ENCODE data around the gene ILRUN. TPM values are rescaled to one million over a fixed set of nuclear protein-coding genes. Genes with fewer than 3 reads are reported as not detected.
"Not testable (repeated sequence)": the region's sequence is repeated elsewhere in the genome, so short reads cannot be mapped to it uniquely, and the experiment has no call there.

ILRUN gene
- total RNA-seq, 1 donor from 2014 or later: 90.3 TPM

DNA sequence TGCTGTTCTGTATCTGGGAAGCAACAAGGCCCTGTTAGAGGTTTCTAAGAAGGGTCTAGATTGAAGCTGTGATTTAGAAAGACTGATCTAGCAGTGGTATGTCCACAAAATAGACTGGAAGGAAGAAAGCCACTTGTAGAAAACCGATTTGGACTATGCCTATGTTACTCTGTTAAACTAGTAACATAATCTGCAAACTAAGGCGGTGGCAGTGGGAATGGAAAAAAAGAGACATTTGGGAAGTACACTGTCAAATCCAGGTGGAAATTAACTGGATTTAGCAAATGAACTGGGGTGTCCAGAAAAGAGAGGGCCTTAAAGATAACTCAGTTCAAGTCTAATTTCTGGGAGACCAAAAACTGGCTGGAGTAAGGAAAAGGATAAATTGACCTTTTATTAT lies 11.6 kb downstream of the ILRUN start:
- Histone ChIP-seq H3K4me1 (peaks cover 21% of the 10 kb centered on the region), H3K4me3 (no peak overlapping the region), H3K27me3 (ENCODE audit: low read depth) (no peaks in the 10 kb centered on the region), H3K27ac (no peak overlapping the region), H3K9me3 (no peaks in the 10 kb centered on the region), H3K36me3 (no peaks in the 10 kb centered on the region)
- no peak for TF ChIP-seq CTCF (IDR thresholded peaks at IDR 0.05)
- intact Hi-C loops (cut with DNase I): no loop called here
- no peak for DNase-seq
- ATAC-seq: no peak

GRCh38 chr6:34684364-34684763 lies 12.2 kb downstream of the ILRUN start:
- no peak overlapping the region for H3K27ac ChIP-seq
- no peaks in the 10 kb centered on the region for H3K9me3 ChIP-seq
- DNase-seq (no peak), ATAC-seq (no peak)
- H3K4me3 ChIP-seq: no peak overlapping the region
- no peaks in the 10 kb centered on the region for H3K36me3 ChIP-seq
- H3K4me1 ChIP-seq: peaks cover 27% of the 10 kb centered on the region
- no peak for TF ChIP-seq CTCF (IDR thresholded peaks at IDR 0.05)
- H3K27me3 ChIP-seq (ENCODE audit: low read depth): no peaks in the 10 kb centered on the region
- intact Hi-C loops (cut with DNase I): no loop called here

DNA sequence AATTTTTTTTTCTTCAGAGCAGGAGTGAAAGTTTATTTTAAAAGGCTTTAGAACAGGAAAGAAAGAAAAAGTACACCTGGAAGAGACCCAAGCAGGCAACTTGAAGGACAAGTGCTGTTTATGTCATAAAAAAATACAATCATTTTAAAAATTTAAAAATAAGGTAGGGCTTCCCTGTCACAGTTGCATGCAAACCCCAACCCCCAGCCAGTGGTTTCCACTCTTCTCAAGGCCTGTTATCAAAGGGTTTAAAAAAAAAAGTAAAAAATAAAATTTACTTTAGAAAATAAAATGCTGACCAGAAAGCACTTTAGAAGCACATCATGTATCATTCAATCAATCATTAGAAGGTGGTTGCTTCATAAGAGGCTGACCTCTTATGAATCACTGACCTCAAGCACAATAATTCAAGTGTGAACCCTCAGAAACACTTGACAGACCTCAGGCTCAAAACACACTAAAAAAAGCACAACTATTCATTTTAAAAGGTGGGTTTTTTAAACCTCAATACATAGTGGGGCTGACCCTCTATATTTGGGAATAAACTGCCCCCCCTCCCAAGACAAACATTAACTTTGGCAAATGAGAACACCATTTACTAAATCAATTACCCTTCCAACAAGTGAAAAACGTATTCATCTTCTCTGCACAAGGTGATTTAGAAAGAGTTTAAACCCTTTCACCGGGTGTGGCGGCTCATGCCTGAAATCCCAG lies 15.6 kb downstream of the ILRUN start:
- H3K4me1 ChIP-seq: peaks cover 30% of the 10 kb centered on the region
- intact Hi-C loops (cut with DNase I): no loop called here
- no peaks in the 10 kb centered on the region for H3K9me3 ChIP-seq
- ATAC-seq: peak; percentile 45 to 88
- H3K27ac ChIP-seq: peak overlapping the region; percentile 46
- H3K27me3 ChIP-seq (ENCODE audit: low read depth): no peaks in the 10 kb centered on the region
- H3K36me3 ChIP-seq: no peaks in the 10 kb centered on the region
- TF ChIP-seq CTCF (IDR thresholded peaks at IDR 0.05): no peak
- no peak for DNase-seq
- no peak overlapping the region for H3K4me3 ChIP-seq

DNA sequence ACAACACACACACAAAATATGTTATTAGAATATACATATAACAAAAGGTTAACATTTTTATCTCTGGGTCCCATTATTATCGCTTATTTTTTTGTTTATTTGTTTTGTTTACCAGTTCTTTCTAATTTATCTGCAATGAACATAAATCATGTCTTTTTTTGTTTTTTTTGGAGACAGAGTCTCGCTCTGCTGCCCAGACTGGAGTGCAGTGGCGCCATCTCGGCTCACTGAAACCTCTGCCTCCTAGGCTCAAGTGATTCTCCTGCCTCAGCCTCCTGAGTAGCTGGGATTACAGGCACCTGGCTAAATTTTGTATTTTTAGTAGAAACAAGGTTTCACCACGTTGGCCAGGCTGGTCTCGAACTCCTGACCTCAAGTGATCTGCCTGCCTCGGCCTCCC lies 16.3 kb downstream of the ILRUN start:
- H3K27ac ChIP-seq: peak overlapping the region; percentile 46

GRCh38 chr6:34679552-34680253 lies 16.9 kb downstream of the ILRUN start:
- H3K27ac ChIP-seq: peak overlapping the region; percentile 39
- intact Hi-C loops (cut with DNase I): no loop called here
- H3K36me3 ChIP-seq: no peaks in the 10 kb centered on the region
- peak; percentile 47 to 68 for ATAC-seq
- no peak for DNase-seq
- peaks cover 33% of the 10 kb centered on the region for H3K4me1 ChIP-seq
- no peak overlapping the region for H3K4me3 ChIP-seq
- TF ChIP-seq CTCF (IDR thresholded peaks at IDR 0.05): no peak
- no peaks in the 10 kb centered on the region for H3K27me3 ChIP-seq (ENCODE audit: low read depth)
- H3K9me3 ChIP-seq: no peaks in the 10 kb centered on the region

More for the DNA sequence above, 16.3 kb downstream of the ILRUN start:
- H3K27me3 ChIP-seq (ENCODE audit: low read depth); intact Hi-C loops (cut with DNase I); H3K4me3 ChIP-seq; H3K9me3 ChIP-seq; H3K36me3 ChIP-seq; DNase-seq; ATAC-seq: not testable (repeated sequence)
- peaks cover 30% of the 10 kb centered on the region for H3K4me1 ChIP-seq

DNA sequence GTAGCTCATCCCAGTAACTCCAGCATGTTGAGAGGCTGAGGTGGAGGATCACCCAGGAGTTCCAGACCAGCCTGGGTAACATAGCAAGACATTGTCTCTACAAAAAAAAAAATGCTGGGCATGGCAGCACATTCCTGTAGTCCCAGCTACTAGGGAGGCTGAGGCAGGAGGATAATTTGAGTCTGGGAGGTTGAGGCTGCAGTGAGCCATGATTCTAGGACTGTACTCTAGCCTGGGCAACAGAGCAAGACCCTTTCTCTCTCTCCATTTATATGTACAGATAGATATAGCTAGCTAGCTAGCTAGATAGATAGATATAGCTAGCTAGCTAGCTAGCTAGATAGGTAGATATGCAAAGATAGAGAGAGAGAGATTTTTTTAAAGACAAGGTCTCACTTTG lies 20.4 kb downstream of the ILRUN start:
- Histone ChIP-seq H3K9me3 (no peaks in the 10 kb centered on the region), H3K27me3 (ENCODE audit: low read depth) (no peaks in the 10 kb centered on the region), H3K36me3 (no peaks in the 10 kb centered on the region), H3K27ac (no peak overlapping the region), H3K4me1 (peaks cover 59% of the 10 kb centered on the region), H3K4me3 (no peak overlapping the region)
- no peak for TF ChIP-seq CTCF (IDR thresholded peaks at IDR 0.05)
- DNase-seq: no peak
- intact Hi-C loops (cut with DNase I): no loop called here
- no peak for ATAC-seq

DNA sequence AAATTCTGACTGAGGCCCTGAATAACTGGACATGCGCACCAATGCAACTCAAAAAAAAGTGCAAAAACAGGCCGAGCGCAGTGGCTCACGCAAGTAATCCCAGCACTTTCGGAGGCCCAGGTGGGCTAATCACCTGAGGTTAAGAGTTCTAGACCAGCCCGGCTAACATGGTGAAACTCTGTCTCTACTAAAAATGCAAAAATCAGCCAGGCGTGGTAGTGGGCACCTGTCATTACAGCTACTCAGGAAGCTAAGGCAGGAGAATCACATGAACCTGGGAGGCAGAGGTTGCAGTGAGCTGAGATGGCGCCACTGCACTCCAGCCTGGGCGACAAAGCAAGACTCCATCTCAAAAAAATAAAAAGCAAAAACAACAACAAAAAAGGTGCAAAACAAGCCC lies 21.6 kb downstream of the ILRUN start:
- H3K27ac ChIP-seq; ATAC-seq; H3K9me3 ChIP-seq; H3K36me3 ChIP-seq; intact Hi-C loops (cut with DNase I); H3K4me3 ChIP-seq; DNase-seq; H3K27me3 ChIP-seq (ENCODE audit: low read depth): not testable (repeated sequence)
- peaks cover 51% of the 10 kb centered on the region for H3K4me1 ChIP-seq
